ENCODE measurements around the gene RACK1. TPM values are rescaled to one million over a fixed set of nuclear protein-coding genes. Genes with fewer than 3 reads are reported as not detected.

The RACK1 gene
- total and polyA plus RNA-seq, 2 of the 8 experiments (the other 6 are each of a cell fraction or from before 2014, with no cell fraction given) = 2,589 to 7,971 TPM

DNA sequence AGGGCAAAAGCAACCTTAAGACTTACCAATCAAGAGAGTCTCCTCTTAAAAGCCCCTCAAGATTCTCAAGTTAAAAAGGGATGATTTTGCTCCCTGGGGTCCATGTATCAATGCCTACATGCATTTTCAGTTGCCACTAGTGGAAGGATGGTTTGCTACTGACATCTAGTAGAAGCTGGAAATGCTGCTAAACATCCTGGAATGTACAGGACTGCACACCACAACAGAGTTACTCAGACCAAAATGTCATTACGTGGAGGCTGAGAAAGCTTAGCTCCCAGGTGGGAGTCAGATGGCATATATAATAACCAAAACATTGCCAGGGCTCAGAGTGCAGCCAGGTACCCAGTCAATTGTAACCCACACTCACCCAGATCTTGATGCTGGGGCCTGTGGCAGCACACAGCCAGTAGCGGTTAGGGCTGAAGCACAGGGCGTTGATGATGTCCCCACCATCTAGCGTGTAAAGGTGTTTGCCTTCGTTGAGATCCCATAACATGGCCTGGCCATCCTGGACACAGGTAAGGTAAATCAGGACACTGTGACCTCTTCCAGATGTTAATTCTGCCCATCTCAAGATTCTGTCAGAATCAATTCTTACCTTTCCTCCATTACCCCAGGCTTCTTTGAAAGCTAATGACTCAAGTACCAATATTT, 5.8 kb downstream of the RACK1 start:
- Histone ChIP-seq H3K18ac (ENCODE audit: extremely low read depth, low read length) (no peak overlapping the region), H3K56ac (replicated peaks; ENCODE audit: insufficient read length, low read depth, low read length) (no peak overlapping the region), H3K9ac (replicated peaks in 1 of 4; ENCODE audit: extremely low read depth in 1 of 4, low read depth in 3 of 4, low read length in 3 of 4) (no peak overlapping the region), H3K4me1 (replicated peaks in 1 of 4; ENCODE audit: control insufficient read depth in 3 of 4, insufficient read depth in 4 of 4, low read length in 3 of 4) (peaks cover 5 to 16% (median 8%) of the 10 kb centered on the region in 4 experiments), H4K20me1 (replicated peaks in 1 of 2; ENCODE audit: control insufficient read depth in 1 of 2, insufficient read depth in 2 of 2, low read length in 2 of 2) (peaks cover 26 to 34% of the 10 kb centered on the region in 2 experiments), H3K4me2 (ENCODE audit: insufficient read depth in 1 of 2, low read depth in 2 of 2, low read length in 2 of 2) (no peak overlapping the region), H2AFZ (ENCODE audit: low read length) (no peak overlapping the region), H3K27me3 (replicated peaks in 1 of 4; ENCODE audit: control insufficient read depth in 3 of 4, extremely low read depth in 1 of 4, insufficient read depth in 3 of 4, low read length in 3 of 4) (no peaks in the 10 kb centered on the region), H4K91ac (replicated peaks; ENCODE audit: insufficient read length, low read length) (no peak overlapping the region), H2BK5ac (ENCODE audit: low read depth, low read length) (no peak overlapping the region), H3K23ac (ENCODE audit: insufficient read length) (no peak overlapping the region), H3K23me2 (ENCODE audit: low read depth, low read length) (peaks cover 3% of the 10 kb centered on the region; the same call in 1 of the 2 replicates), H3K4ac (replicated peaks; ENCODE audit: insufficient read length, low read depth, low read length) (no peak overlapping the region), H3K4me3 (ENCODE audit: extremely low read depth in 1 of 4, insufficient read depth in 2 of 4, low read depth in 3 of 4, low read length in 4 of 4) (no peak overlapping the region), H4K5ac (ENCODE audit: insufficient read length, low read depth, low read length) (no peak overlapping the region), H3K79me2 (ENCODE audit: control insufficient read depth in 1 of 2, insufficient read depth in 2 of 2, low read length in 2 of 2) (peaks cover 16 to 30% of the 10 kb centered on the region in 2 experiments), H3K79me1 (ENCODE audit: low read depth, low read length) (peaks cover 5% of the 10 kb centered on the region; the same call in 1 of the 2 replicates), H3K14ac (ENCODE audit: insufficient read length) (no peak overlapping the region), H3K36me3 (ENCODE audit: control insufficient read depth in 2 of 4, insufficient read depth in 4 of 4, low read length in 3 of 4) (peaks cover 60 to 88% (median 74%) of the 10 kb centered on the region in 4 experiments), H2BK20ac (ENCODE audit: low read length) (no peak overlapping the region), H2BK15ac (ENCODE audit: low read length) (no peak overlapping the region), H2BK120ac (replicated peaks; ENCODE audit: low read depth, low read length) (no peak overlapping the region), H3K9me3 (ENCODE audit: insufficient read depth in 2 of 2, low read depth in 1 of 2, low read length in 1 of 2) (no peaks in the 10 kb centered on the region), H2AK5ac (ENCODE audit: low read depth, low read length) (no peak overlapping the region), H2BK12ac (ENCODE audit: low read depth, low read length) (no peak overlapping the region), H3K27ac (ENCODE audit: low read depth, low read length) (no peak overlapping the region), H4K8ac (ENCODE audit: extremely low read depth, insufficient read depth, low read length) (no peak overlapping the region)
- FAIRE-seq = no peak
- POLR2A ChIA-PET (ENCODE audit: partially characterized antibody) = interaction anchor here (0.6 to 34.2 kb wide), 6 partner anchors 0 to 1311 kb away, joined by 3 to 1334 read pairs (median 54); partner anchors contain the start of genes RACK1, TRIM41, TRIM52 and TRIM7
- TF ChIP-seq CHD1 (IDR thresholded peaks at IDR 0.05; ENCODE audit: low read depth, low read length) (no peak), SIN3A (conservative IDR thresholded peaks at IDR 0.05 in 1 of 2, IDR thresholded peaks at IDR 0.05 in 1 of 2; ENCODE audit: low read depth in 1 of 2, low read length in 2 of 2) (0 out of 4 replicates have a peak, but pooled peaks of 1 of the 2 experiments have one; percentile 9), RFX5 (IDR thresholded peaks at IDR 0.05; ENCODE audit: borderline replicate concordance, low read depth, low read length) (no peak), SP1 (IDR thresholded peaks at IDR 0.05; ENCODE audit: low read depth, low read length) (0 out of 2 replicates have a peak, but pooled peaks have one; percentile 7), POLR2A (IDR thresholded peaks at IDR 0.05; ENCODE audit: control extremely low read depth in 1 of 2, low read depth in 2 of 2, low read length in 2 of 2) (peak in 1 of 2 experiments; percentile 70; a peak in 2 of 3 replicates), POLR2AphosphoS5 (IDR thresholded peaks at IDR 0.05; ENCODE audit: low read depth, low read length) (peak; percentile 89)
- CTCF ChIA-PET (ENCODE audit: partially characterized antibody) = interaction anchor here (1.6 kb wide), 1 partner anchor 11 kb away, joined by 5 read pairs; no protein-coding TSS in a partner anchor
- DNase-seq (ENCODE audit: low read depth in 1 of 2, low spot score in 2 of 2) = no peak
- WGBS, 2 experiments (ENCODE audit: extremely low coverage in 1 of 2, insufficient coverage in 1 of 2, insufficient read length in 1 of 2, insufficient replicate concordance in 2 of 2, low coverage in 1 of 2, low lambda C conversion rate in 2 of 2, missing lambda C conversion rate in 1 of 2) = 90% methylated on average over 5 of the region's 5 CpGs; no CpG with 5 or more reads in 1 of the 2 experiments
